DOHH2 (cell line): ENCODE results near the gene PIGO.

Experiments used
- H3F3A ChIP-seq: fragments of 200-600 bp; sonication (generic), shearing (Covaris generic); 2 replicates; pipeline ENCODE4 v1.6.0; 2016; ENCODE audit warnings: antibody characterized with exemption, mild to moderate bottlenecking; ENCODE audit not compliant: control insufficient read depth, insufficient read depth
- H3K27ac ChIP-seq: fragments of 200-600 bp; sonication (generic); 2 replicates; pipeline ENCODE4 v1.5.1; 2014; ENCODE audit warnings: low read depth, mild to moderate bottlenecking, low read length, moderate library complexity
- H3K27me3 ChIP-seq: fragments of 200-600 bp; sonication (generic); 2 replicates; pipeline ENCODE4 v1.6.1; 2014; ENCODE audit warnings: mild to moderate bottlenecking, low read length, mixed read lengths; ENCODE audit not compliant: control insufficient read depth
- H3K36me3 ChIP-seq: fragments of 200-600 bp; sonication (generic); 2 replicates; pipeline ENCODE4 v1.6.1; 2014; ENCODE audit warnings: mild to moderate bottlenecking, low read length, moderate library complexity, mixed read lengths; ENCODE audit not compliant: control insufficient read depth
- H3K4me1 ChIP-seq: fragments of 200-600 bp; sonication (generic); 2 replicates; pipeline ENCODE4 v1.6.1; 2014; ENCODE audit warnings: mild to moderate bottlenecking, low read length, mixed read lengths; ENCODE audit not compliant: control insufficient read depth
- H3K4me2 ChIP-seq: fragments of 200-600 bp; sonication (generic); 2 replicates; pipeline ENCODE4 v1.6.0; 2014; ENCODE audit warnings: mild to moderate bottlenecking, low read length, moderate library complexity
- H3K4me3 ChIP-seq: fragments of 200-600 bp; sonication (generic); 2 replicates; pipeline ENCODE4 v1.5.1; 2014; ENCODE audit warnings: mild to moderate bottlenecking, low read length, mixed read lengths
- H3K79me2 ChIP-seq: fragments of 200-600 bp; sonication (generic); 2 replicates; pipeline ENCODE4 v1.6.1; 2014; ENCODE audit warnings: mild to moderate bottlenecking, low read length, mixed read lengths; ENCODE audit not compliant: control insufficient read depth
- H3K9me2 ChIP-seq: fragments of 200-600 bp; sonication (generic); replicated peaks from 2 replicates; pipeline ENCODE4 v1.6.1; 2014; ENCODE audit warnings: mild to moderate bottlenecking, low read length, mixed read lengths; ENCODE audit not compliant: control insufficient read depth
- H3K9me3 ChIP-seq: fragments of 200-600 bp; sonication (generic); 2 replicates; pipeline ENCODE4 v1.6.1; 2014; ENCODE audit warnings: antibody characterized with exemption, low read length, mixed read lengths; ENCODE audit not compliant: control insufficient read depth, insufficient read depth
- H4K20me1 ChIP-seq: fragments of 200-600 bp; sonication (generic); 2 replicates; pipeline ENCODE4 v1.6.0; 2014; ENCODE audit warnings: low read depth, mild to moderate bottlenecking, antibody characterized with exemption, low read length, moderate library complexity; ENCODE audit not compliant: control insufficient read depth, insufficient read depth
- EZH2phosphoT487 ChIP-seq: fragments of 200-600 bp; sonication (generic); IDR thresholded peaks from 2 replicates; pipeline ENCODE4 v1.6.1; 2017; ENCODE audit warnings: borderline replicate concordance, mild to moderate bottlenecking, antibody characterized with exemption, low read length, moderate library complexity, mixed read lengths
- TF ChIP-seq, protein P1 (sequence below): fragments of 200-600 bp; sonication (generic); IDR thresholded peaks from one replicate; pipeline ENCODE4 v1.5.1; 2014; ENCODE audit warnings: antibody characterized with exemption, mild to moderate bottlenecking, low read depth, low read length; ENCODE audit not compliant: poor library complexity, severe bottlenecking

Gene PIGO

DNA sequence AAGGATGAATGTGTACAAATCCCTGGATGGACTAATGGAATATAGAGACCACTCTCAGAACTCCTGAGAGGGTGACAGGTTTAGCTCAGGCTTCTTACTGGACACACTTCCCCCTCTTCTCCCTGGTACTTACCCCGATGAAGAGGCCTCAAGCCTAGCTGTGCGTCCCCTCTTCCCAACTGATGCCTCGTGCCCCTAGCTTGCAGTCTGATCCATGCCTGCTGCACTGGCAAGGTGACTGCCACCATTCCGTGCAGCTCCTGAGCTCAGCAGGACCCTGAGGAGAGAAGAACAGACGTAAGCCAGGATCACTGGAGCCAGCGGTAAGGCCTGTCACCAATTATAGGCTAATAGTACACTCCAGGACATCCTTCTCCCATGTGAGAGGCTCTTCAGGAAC lies 12.1 kb upstream of the PIGO start:
- no peaks in the 10 kb centered on the region for H4K20me1 ChIP-seq
- H3K36me3 ChIP-seq, result no peaks in the 10 kb centered on the region
- no peaks in the 10 kb centered on the region for H3F3A ChIP-seq
- TF ChIP-seq EZH2phosphoT487, result no peak
- TF ChIP-seq, protein P1, sequence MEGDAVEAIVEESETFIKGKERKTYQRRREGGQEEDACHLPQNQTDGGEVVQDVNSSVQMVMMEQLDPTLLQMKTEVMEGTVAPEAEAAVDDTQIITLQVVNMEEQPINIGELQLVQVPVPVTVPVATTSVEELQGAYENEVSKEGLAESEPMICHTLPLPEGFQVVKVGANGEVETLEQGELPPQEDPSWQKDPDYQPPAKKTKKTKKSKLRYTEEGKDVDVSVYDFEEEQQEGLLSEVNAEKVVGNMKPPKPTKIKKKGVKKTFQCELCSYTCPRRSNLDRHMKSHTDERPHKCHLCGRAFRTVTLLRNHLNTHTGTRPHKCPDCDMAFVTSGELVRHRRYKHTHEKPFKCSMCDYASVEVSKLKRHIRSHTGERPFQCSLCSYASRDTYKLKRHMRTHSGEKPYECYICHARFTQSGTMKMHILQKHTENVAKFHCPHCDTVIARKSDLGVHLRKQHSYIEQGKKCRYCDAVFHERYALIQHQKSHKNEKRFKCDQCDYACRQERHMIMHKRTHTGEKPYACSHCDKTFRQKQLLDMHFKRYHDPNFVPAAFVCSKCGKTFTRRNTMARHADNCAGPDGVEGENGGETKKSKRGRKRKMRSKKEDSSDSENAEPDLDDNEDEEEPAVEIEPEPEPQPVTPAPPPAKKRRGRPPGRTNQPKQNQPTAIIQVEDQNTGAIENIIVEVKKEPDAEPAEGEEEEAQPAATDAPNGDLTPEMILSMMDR, result no peak
- 0 out of 2 replicates have a peak, but pooled peaks cover 3% of the 10 kb centered on the region for H3K27me3 ChIP-seq
- no peak overlapping the region for H3K27ac ChIP-seq
- no peaks in the 10 kb centered on the region for H3K9me2 ChIP-seq
- no peaks in the 10 kb centered on the region for H3K9me3 ChIP-seq
- H3K79me2 ChIP-seq, result no peaks in the 10 kb centered on the region
- no peak overlapping the region for H3K4me3 ChIP-seq
- H3K4me1 ChIP-seq, result peaks cover 21% of the 10 kb centered on the region
- H3K4me2 ChIP-seq, result no peak overlapping the region

DNA sequence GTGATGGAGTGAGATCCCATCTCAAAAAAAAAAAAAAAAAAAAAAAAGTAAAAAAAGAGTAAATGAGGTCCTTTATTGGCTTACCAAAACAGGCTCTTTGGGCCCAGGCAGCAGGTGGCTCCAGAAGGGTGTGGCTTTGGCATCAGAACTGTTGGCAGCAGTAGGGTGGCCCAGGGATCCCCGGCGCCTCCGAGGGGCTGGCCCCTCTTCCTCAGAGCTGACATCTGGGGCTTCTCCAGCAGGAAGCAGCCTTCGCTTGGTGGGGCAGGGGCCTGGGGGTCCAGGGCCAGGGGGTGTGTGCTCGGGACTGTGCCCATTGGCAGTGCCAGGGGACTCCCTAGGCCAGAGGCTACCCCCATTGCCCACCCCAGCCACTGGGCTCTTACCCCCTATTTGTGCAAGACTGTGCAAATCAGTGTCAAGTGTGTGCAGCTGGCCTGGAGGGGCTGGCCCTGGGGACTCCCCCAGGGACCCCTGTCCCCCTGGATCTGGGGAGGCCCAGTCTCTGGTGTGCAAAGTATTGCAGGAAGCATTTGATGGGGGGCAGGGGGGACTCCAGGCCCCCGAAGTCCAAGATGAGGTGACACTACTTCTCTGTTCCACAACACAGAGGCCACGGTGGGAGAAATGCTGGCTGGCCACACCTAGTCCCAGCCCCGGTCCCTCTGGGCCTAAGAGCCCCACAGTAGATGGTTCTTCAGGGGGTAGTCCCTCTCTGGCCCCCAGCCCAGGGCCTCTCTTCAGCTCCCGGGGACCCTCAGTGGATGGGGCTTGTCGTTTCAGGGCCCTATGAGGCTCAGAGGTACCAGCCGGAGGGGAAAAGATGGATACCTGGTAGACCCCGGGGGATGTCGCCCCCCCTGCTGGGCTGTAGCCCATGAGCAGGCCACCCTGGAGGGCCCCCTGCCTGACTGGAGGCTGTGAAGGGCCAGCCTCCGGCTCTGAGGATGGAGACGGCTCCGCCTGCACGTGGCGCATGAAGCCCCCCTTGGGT lies 11.2 kb upstream of the PIGO start:
- Histone ChIP-seq H3K4me3 (no peak overlapping the region), H3K4me2 (no peak overlapping the region), H3K4me1 (peaks cover 25% of the 10 kb centered on the region), H3F3A (no peaks in the 10 kb centered on the region), H3K9me2 (no peaks in the 10 kb centered on the region), H3K27me3 (0 out of 2 replicates have a peak, but pooled peaks cover 3% of the 10 kb centered on the region), H3K9me3 (no peaks in the 10 kb centered on the region), H3K27ac (no peak overlapping the region), H3K36me3 (peaks cover 3% of the 10 kb centered on the region; the same call in 1 of the 2 replicates), H3K79me2 (peaks cover 4% of the 10 kb centered on the region), H4K20me1 (no peaks in the 10 kb centered on the region)
- TF ChIP-seq EZH2phosphoT487, result no peak
- TF ChIP-seq, protein P1, result no peak

DNA sequence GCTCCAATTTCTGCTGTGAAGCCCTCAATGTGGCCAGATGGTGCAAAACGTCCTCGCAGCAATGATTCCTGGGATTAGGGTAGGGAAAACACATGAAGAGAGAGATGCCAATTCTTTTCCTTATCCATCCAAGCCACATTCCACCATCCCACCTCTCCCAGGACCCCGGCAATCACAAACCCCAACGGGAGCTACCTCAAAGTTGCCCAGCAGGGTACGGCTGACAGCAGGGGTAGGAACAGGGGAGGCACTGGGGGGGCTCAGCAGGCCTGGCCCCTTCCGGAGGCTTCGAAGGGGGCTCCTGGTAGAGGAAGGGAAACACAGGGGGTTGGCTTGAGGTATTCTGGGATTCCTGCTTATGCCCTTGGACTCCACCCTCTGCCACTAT lies 9.9 kb upstream of the PIGO start:
- Histone ChIP-seq H3K4me2 (no peak overlapping the region), H3K4me3 (no peak overlapping the region), H3K27me3 (0 out of 2 replicates have a peak, but pooled peaks cover 3% of the 10 kb centered on the region), H3K4me1 (peaks cover 25% of the 10 kb centered on the region), H3F3A (no peaks in the 10 kb centered on the region; the same call in 1 of the 2 replicates), H3K27ac (no peak overlapping the region), H4K20me1 (no peaks in the 10 kb centered on the region), H3K9me2 (no peaks in the 10 kb centered on the region), H3K36me3 (peaks cover 15% of the 10 kb centered on the region), H3K9me3 (no peaks in the 10 kb centered on the region), H3K79me2 (peaks cover 16% of the 10 kb centered on the region)
- TF ChIP-seq, protein P1, result no peak
- TF ChIP-seq EZH2phosphoT487, result no peak
